GM19043 (cell line): ENCODE measurements around the gene BROX.
A peak's percentile ranks its signal among the peaks of the same experiment; 100 is the strongest.

Experiments used
- ATAC-seq: cut with Tn5 transposase; IDR thresholded peaks from one replicate; pipeline ENCODE4 v1.9.1; 2021; ENCODE audit warnings: low read depth; ENCODE audit not compliant: unreplicated experiment

BROX gene

GRCh38 chr1:222769971-222770620 lies 57.7 kb downstream of the BROX start:
- no peak for ATAC-seq

- ATAC-seq: peak; percentile 84
These were observed 60.6 kb downstream of the BROX start for GRCh38 chr1:222772996-222773379.

- ATAC-seq: no peak
These were observed 65.1 kb downstream of the BROX start for GRCh38 chr1:222777463-222777862.

- no peak for ATAC-seq
These were observed 65.6 kb downstream of the BROX start for GRCh38 chr1:222777977-222778376.

- no peak for ATAC-seq
These were observed 68.9 kb downstream of the BROX start for GRCh38 chr1:222781251-222781650.

- ATAC-seq: no peak
These were observed 70.7 kb downstream of the BROX start for GRCh38 chr1:222783051-222783450.

GRCh38 chr1:222784371-222784770 lies 72.0 kb downstream of the BROX start:
- no peak for ATAC-seq
